Measurements from ENCODE around the gene ATG4A. TPM values are rescaled to one million over a fixed set of nuclear protein-coding genes. Genes with fewer than 3 reads are reported as not detected.

ATG4A gene
- total and polyA plus RNA-seq, 2 donors (not counting 3 experiments of a cell fraction or from before 2014, with no cell fraction given) = 13.2 to 28.7 TPM

- H3K27me3 ChIP-seq (ENCODE audit: control insufficient read depth in 2 of 2, insufficient read depth in 2 of 2, low read length in 2 of 2) = no peaks in the 10 kb centered on the region
- H3K4me2 ChIP-seq (ENCODE audit: insufficient read depth, low read length) = no peak overlapping the region
- DNase-seq (ENCODE audit: low read depth, low spot score) (no peak), FAIRE-seq (no peak)
- H3K9ac ChIP-seq (replicated peaks; ENCODE audit: extremely low read depth, insufficient read depth, low read length) = no peak overlapping the region
- no peak overlapping the region for H3K4me3 ChIP-seq (replicated peaks in 1 of 3; ENCODE audit: insufficient read depth in 1 of 3, low read depth in 1 of 3, low read length in 3 of 3)
- H3K9me1 ChIP-seq (replicated peaks; ENCODE audit: control insufficient read depth, extremely low read depth, insufficient read depth, low read length) = no peaks in the 10 kb centered on the region
- no peaks in the 10 kb centered on the region for H3K4me1 ChIP-seq (ENCODE audit: control insufficient read depth, extremely low read depth, insufficient read depth, low read length)
- ChIA-PET CTCF (interaction anchor here (1.1 to 2.3 kb wide), 5 partner anchors 9 to 126 kb away, joined by 3 to 6 read pairs (median 4); no protein-coding TSS in a partner anchor), POLR2A (interaction anchor here (0.8 kb wide), 1 partner anchor 492 kb away, joined by 3 read pairs; no protein-coding TSS in a partner anchor)
- no TSS peak for BruUV-seq (replicated peaks)
- no peaks in the 10 kb centered on the region for H3K9me3 ChIP-seq (replicated peaks; ENCODE audit: control insufficient read depth, insufficient read depth, low read length)
- no peak overlapping the region for H3K27ac ChIP-seq (ENCODE audit: insufficient read depth, low read depth, low read length)
- dilution Hi-C loops (cut with MboI; ENCODE audit: extremely low pct_ligation_motif_present, low sequenced_read_pairs) (no loop called here), intact Hi-C loops (cut with micrococcal nuclease) (no loop called here)
- no peaks in the 10 kb centered on the region for H3K79me2 ChIP-seq (ENCODE audit: control insufficient read depth, insufficient read depth, low read length)
- no peaks in the 10 kb centered on the region for H3K36me3 ChIP-seq (ENCODE audit: control insufficient read depth in 2 of 2, extremely low read depth in 1 of 2, insufficient read depth in 2 of 2, low read length in 2 of 2)
- no peaks in the 10 kb centered on the region for H4K20me1 ChIP-seq (replicated peaks; ENCODE audit: control insufficient read depth, extremely low read depth, insufficient read depth, low read length)
- no peak for TF ChIP-seq EZH2 (IDR thresholded peaks at IDR 0.05; ENCODE audit: borderline replicate concordance, low read depth, low read length, severe bottlenecking)
- TF ChIP-seq CTCF (IDR thresholded peaks at IDR 0.05; ENCODE audit: extremely low read depth in 1 of 2, insufficient read depth in 1 of 2, low read depth in 1 of 2, low read length in 2 of 2) = no peak
- no peak for TF ChIP-seq POLR2AphosphoS5 (IDR thresholded peaks at IDR 0.05; ENCODE audit: insufficient read depth, low read depth, low read length)
- no peak for TF ChIP-seq MYC (IDR thresholded peaks at IDR 0.05; ENCODE audit: low read depth, low read length)
- TF ChIP-seq FOS (IDR thresholded peaks at IDR 0.05; ENCODE audit: borderline replicate concordance, insufficient read depth, low read length) = no peak
- TF ChIP-seq MAX (IDR thresholded peaks at IDR 0.05; ENCODE audit: insufficient read depth, insufficient read length) = no peak
- TF ChIP-seq POLR2A (IDR thresholded peaks at IDR 0.05; ENCODE audit: low read depth, low read length) = no peak
- no peak overlapping the region for H2AFZ ChIP-seq (ENCODE audit: low read depth, low read length)
Observed at GRCh38 chrX:108177351-108178142, 86.0 kb downstream of the ATG4A start.
